Measurements from ENCODE around the gene GTSE1.

GTSE1 gene

DNA sequence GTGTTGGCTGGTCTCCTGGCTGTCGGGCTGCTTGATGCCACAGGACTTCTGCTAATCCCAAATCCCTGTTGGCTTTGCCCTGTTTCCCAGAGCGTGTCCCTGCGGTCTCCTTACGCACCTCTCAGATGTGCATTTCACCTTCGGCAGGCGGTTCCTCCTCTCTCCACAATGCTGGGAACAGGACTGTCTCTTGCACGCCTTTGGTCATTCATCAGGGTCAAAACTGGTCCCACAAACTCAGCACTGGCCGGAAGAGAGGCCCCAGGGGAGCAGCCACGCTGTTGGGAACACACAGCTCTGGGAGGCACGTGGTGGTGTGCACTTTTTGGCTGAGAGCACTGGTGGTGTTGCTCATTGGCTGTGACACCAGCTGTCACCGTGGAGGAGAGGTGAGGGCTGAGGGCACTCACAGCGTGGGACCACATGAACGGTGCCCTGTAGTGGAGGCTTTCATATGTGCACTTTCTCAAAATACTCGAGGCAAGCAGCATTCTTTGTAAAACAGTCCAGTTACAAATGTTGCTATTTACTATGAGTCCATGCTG, 23.6 kb downstream of the GTSE1 start:
- TF ChIP-seq, protein P1, sequence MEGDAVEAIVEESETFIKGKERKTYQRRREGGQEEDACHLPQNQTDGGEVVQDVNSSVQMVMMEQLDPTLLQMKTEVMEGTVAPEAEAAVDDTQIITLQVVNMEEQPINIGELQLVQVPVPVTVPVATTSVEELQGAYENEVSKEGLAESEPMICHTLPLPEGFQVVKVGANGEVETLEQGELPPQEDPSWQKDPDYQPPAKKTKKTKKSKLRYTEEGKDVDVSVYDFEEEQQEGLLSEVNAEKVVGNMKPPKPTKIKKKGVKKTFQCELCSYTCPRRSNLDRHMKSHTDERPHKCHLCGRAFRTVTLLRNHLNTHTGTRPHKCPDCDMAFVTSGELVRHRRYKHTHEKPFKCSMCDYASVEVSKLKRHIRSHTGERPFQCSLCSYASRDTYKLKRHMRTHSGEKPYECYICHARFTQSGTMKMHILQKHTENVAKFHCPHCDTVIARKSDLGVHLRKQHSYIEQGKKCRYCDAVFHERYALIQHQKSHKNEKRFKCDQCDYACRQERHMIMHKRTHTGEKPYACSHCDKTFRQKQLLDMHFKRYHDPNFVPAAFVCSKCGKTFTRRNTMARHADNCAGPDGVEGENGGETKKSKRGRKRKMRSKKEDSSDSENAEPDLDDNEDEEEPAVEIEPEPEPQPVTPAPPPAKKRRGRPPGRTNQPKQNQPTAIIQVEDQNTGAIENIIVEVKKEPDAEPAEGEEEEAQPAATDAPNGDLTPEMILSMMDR (IDR thresholded peaks at IDR 0.05; ENCODE audit: insufficient read depth, low read depth, low read length, missing control alignments): no peak
- DNase-seq (ENCODE audit: low read depth): no peak
- H3K4me3 ChIP-seq (ENCODE audit: low read depth, low read length): no peak overlapping the region

- TF ChIP-seq, protein P1 (IDR thresholded peaks at IDR 0.05; ENCODE audit: insufficient read depth, low read depth, low read length, missing control alignments): no peak
- DNase-seq (ENCODE audit: low read depth): no peak
- H3K4me3 ChIP-seq (ENCODE audit: low read depth, low read length): no peak overlapping the region
Measured at GRCh38 chr22:46320716-46321386, 24.2 kb downstream of the GTSE1 start.

GRCh38 chr22:46322711-46323110, 26.0 kb downstream of the GTSE1 start:
- no peak for DNase-seq (ENCODE audit: low read depth)
- TF ChIP-seq, protein P1 (IDR thresholded peaks at IDR 0.05; ENCODE audit: insufficient read depth, low read depth, low read length, missing control alignments): no peak
- no peak overlapping the region for H3K4me3 ChIP-seq (ENCODE audit: low read depth, low read length)

DNA sequence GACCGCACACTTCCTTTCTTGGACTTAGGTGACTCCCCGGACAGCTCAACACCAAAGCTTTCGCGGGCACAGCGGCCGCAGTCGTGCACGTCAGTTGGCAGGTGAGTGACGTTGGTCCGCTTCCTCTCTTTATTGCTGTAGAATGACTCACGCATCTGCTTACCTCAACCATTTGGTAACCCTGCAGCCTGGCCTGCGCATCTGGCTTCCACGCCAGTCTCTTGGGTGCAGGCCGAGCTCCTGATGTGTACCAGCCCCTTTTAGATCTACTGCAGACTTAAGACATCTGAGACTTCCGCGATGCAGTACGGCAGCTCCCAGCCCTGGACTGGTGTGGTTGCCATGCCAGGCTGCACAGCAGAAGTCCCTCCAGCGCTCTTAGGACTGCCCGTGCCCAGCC, 26.5 kb downstream of the GTSE1 start:
- H3K4me3 ChIP-seq (ENCODE audit: low read depth, low read length): no peak overlapping the region
- TF ChIP-seq, protein P1 (IDR thresholded peaks at IDR 0.05; ENCODE audit: insufficient read depth, low read depth, low read length, missing control alignments): no peak
- no peak for DNase-seq (ENCODE audit: low read depth)

DNA sequence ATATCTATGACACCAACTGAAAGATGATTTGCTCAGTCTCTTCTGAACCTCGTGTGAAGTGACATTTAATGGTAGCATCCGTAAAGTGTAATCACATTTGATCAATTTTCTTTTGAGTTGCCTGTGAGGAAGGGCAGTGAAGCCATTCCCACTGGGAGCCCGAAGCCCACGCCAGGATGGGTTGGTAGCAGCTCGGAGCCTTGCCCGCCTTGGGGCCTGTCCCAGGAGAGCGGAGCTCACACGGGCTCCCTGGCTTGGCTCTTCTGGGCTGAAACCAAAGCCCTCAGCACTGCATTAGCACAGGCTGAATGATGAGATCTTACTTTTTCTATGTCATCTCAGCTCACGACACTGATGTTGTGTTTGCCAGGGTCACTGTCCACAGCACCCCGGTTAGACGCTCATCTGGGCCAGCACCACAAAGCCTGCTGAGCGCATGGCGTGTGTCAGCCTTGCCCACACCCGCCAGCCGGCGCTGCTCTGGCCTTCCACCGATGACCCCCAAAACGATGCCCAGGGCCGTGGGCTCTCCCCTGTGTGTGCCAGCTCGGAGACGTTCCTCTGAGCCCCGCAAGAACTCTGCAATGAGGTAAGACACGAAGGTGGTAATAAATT, 29.5 kb downstream of the GTSE1 start:
- TF ChIP-seq, protein P1 (IDR thresholded peaks at IDR 0.05; ENCODE audit: insufficient read depth, low read depth, low read length, missing control alignments): no peak
- no peak overlapping the region for H3K4me3 ChIP-seq (ENCODE audit: low read depth, low read length)
- no peak for DNase-seq (ENCODE audit: low read depth)

DNA sequence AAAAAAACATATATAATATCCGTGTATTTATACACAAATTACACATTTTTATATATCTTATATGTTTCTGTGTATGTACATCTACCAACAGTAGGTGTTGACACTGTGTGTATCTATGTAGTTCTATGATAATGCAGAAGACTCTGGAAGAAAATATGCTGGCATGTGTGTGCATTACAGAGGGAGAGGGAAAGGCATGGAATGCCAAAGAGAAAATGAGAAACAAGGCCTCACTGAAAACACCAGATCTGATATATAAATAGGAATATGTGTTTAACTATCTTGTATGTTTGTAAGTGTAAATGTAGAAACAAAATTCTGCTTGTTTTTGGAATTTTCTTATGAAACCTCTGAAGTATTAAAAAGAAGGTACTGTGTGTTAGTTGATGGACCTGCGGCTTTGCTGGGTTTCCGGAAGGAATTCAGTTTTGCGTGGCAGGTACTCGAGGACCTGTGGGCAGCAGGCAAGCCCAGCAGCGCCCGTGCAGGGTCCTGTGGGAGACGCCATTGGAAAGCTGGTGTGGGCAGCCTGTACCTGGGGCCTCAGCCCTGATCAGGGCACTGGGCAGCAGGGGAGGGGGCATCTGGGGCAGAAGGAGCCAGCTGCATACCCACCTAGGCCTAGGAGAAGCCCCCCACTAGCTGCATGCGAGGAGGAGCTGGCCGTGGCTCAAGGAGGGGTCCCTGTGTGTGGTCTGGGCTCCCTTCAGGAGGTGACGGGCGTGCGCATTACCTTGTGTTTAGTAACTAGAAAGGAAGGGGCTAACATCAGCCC, 31.2 kb downstream of the GTSE1 start:
- no peak for DNase-seq (ENCODE audit: low read depth)

More for the DNA sequence above, 31.2 kb downstream of the GTSE1 start:
- TF ChIP-seq, protein P1 (IDR thresholded peaks at IDR 0.05; ENCODE audit: insufficient read depth, low read depth, low read length, missing control alignments): no peak
- H3K4me3 ChIP-seq (ENCODE audit: low read depth, low read length): no peak overlapping the region
